ENCODE measurements around the gene ARRDC3.
"Not testable (repeated sequence)": the region's sequence is repeated elsewhere in the genome, so short reads cannot be mapped to it uniquely, and the experiment has no call there.

ARRDC3 gene

GRCh38 chr5:91359962-91360609, 23.0 kb downstream of the ARRDC3 start:
- no peak for DNase-seq

DNA sequence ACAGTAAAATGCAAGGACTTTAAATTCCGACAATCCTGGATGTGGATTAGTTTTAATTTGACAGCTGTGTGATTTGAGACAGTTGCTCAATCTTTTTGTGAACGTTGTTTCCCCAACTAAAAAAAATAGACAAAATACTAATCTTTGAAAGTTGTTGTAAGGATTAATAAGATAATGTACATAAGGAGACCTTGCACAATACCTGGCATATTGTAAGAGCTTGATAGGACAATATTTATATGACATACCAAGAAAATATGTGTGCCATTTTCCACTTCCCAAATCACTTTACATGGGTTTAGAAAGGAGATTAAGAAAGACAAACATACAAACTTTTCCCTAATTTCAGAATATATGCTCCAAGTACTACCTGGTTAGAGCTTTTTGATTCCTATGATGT, 25.3 kb downstream of the ARRDC3 start:
- no peak for DNase-seq

- DNase-seq, result peak; percentile 49
These were observed 26.0 kb downstream of the ARRDC3 start for GRCh38 chr5:91357012-91357634.

DNA sequence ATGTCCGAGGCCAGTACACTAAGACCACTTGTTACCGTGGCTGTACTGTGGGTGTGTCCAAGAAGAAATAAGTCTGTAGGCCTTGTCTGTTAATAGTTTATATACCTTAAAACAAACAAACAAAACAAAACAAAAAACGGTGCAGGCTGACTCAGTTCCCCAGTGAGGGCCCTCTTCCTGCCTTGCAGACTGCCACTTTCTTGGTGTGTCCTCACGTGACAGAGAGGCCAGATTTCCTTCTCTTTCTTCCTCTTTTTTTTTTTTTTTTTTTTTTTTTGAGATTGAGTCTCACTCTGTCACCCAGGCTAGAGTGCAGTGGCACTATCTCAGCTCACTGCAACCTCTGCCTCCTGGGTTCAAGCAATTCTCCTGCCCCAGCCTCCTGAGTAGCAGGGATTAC, 28.2 kb downstream of the ARRDC3 start:
- DNase-seq, result not testable (repeated sequence)

GRCh38 chr5:91352831-91353695, 30.1 kb downstream of the ARRDC3 start:
- no peak for DNase-seq

- no peak for DNase-seq
These were observed 37.7 kb downstream of the ARRDC3 start for GRCh38 chr5:91345461-91345860.

GRCh38 chr5:91344661-91345200, 38.4 kb downstream of the ARRDC3 start:
- not testable (repeated sequence) for DNase-seq

DNA sequence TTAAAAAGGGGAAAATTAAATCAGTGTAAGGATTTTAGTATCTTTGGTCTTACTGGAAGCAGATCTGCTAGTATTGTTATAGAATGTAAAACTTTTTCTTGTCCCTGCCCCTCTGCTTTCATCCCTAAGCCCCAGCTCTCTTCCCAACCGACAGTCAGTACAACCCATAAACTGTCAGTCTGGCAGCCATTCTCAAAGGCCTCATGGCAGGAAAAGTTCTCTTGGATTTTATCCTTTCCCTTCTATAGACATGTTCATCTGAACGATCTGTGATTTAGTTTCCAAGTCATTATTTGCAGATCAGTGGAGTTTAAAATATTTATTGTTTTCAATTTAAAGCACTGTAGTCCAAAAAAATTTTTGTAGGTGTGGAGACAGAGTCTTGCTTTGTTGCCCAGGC, 39.2 kb downstream of the ARRDC3 start:
- no peak for DNase-seq

- DNase-seq, result not testable (repeated sequence)
These were observed 40.2 kb downstream of the ARRDC3 start for GRCh38 chr5:91342931-91343330.

DNA sequence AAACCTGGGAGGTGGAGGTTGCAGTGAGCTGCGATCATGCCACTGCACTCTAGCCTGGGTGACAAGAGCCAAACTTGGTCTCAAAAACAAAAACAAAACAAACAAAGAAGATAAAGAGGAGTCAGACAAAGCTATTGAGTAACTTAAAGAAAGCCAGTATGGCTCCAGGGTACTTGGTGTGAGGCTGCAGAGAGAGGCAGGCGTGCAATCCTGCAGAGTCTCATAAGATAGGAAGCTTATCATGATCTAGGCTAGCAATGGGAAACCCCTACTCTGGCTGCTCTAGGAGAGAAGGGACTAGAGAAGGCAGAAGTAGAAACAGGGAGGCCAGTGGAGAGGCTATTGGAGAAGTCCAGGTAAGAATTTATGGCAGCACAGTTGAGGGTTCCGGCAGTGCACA, 42.0 kb downstream of the ARRDC3 start:
- no peak for DNase-seq

DNA sequence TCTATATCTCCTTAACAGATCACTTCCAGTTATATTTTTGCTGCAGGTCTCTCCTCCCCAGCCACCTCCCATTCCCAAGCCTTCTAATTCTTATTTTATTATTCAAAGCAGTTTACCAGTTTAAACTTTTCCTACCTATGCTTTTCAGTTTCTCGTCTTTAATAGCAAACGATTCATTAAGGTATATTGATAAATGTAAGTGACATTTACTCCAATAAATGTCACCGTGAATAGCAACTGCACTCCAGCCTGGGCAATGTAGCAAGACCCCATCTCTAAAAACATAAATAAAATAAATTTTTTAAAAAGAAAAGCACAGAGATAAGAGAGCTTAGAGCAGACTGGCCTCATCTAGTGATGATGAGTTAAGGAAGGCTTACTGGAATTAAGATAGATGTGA, 42.6 kb downstream of the ARRDC3 start:
- DNase-seq, result no peak

DNA sequence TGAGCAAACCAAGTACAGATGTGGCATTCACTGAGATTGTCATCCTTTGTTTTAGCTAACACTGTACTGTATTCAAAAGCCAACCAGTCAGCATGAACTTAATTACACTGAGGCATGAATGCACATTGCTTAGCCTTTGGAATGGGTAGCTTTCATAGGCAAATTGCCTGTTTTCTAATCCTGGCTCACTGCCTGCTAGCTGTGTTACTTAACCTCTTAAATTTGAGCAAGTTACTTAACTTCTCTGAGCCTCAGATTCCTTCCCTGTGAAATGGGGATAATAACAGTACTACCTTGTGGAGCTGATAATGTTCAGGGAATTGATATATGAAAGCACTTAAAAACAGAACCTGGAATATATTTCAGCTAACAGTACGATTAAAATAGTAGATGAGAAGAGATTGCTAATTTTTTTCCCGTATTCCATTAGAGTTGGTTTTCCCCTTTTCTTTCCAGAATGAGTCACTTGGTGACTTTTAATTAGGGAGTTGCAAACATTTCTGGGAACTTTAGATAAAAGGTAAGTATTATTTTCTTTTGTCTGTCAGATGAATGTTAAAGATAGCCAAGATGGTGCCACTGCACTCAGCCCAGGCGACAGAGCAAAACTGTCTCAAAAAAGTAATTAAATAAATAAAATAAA, 43.9 kb downstream of the ARRDC3 start:
- DNase-seq, result no peak

GRCh38 chr5:91332267-91333045, 50.7 kb downstream of the ARRDC3 start:
- DNase-seq, result no peak

GRCh38 chr5:91331705-91332104, 51.4 kb downstream of the ARRDC3 start:
- DNase-seq, result no peak

DNA sequence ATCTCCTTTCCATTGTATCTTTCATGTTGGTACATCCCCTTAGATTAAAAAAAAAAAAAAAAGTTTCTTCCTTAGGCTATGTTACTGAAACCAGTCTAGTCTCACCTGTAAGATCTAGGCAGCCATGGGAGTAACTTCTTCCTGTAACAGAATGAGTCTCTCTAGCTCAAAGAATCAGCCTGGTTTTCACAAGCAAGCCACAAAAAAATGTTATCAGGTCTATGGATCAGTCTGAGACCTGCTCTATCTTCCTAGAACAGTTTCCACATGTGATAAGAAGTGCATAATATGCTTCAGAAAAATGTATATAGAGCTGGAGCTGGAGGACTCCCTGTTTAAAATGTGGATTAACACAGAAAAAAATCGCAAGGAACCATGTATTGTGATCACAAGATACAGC, 53.8 kb downstream of the ARRDC3 start:
- no peak for DNase-seq

GRCh38 chr5:91328743-91329142, 54.4 kb downstream of the ARRDC3 start:
- DNase-seq, result no peak

GRCh38 chr5:91322981-91323380, 60.1 kb downstream of the ARRDC3 start:
- not testable (repeated sequence) for DNase-seq

DNA sequence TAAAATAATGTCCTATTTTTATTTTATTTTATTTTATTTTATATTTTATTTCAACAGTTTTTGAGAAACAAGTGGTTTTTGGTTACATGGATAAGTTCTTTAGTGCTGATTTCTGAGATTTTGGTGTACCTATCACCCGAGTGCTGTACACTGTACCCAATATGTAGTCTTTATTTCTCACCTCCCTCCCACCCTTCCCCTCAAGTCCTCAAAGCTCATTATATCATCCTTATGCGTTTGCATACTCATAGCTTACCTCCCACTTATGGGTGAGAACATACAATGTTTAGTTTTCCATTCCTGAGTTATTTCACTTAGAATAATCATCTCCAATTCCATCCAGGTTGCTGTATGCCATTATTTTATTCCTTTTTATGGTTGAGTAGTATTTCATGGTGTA, 63.5 kb downstream of the ARRDC3 start:
- no peak for DNase-seq

GRCh38 chr5:91318724-91319123, 64.4 kb downstream of the ARRDC3 start:
- DNase-seq, result no peak

Measured in SHP77 treated with DMSO at 0.1 percent for 48 hours (cell line).